Keratinocyte (primary cell): Measurements from ENCODE around the gene C2orf72.

Source experiments
- EZH2 ChIP-seq: IDR thresholded peaks from one replicate; pipeline ENCODE4 v1.6.1; 2012; ENCODE audit warnings: inconsistent platforms, mild to moderate bottlenecking, low read length, moderate library complexity
- TF ChIP-seq, protein P1 (sequence below), 3 experiments: IDR thresholded peaks in 1 of 3; conservative IDR thresholded peaks in 1 of 3; optimal IDR thresholded peaks in 1 of 3; 2 replicates in 2 of 3; 3 replicates in 1 of 3; pipeline versions ENCODE3 to v1.5.1; 2011; ENCODE audit warnings: low read length in 3 of 3, mild to moderate bottlenecking in 3 of 3, moderate library complexity in 2 of 3, control low read depth in 1 of 3, inconsistent platforms in 1 of 3; ENCODE audit not compliant: insufficient read depth in 2 of 3; ENCODE audit errors: extremely low read depth in 1 of 3

DNA sequence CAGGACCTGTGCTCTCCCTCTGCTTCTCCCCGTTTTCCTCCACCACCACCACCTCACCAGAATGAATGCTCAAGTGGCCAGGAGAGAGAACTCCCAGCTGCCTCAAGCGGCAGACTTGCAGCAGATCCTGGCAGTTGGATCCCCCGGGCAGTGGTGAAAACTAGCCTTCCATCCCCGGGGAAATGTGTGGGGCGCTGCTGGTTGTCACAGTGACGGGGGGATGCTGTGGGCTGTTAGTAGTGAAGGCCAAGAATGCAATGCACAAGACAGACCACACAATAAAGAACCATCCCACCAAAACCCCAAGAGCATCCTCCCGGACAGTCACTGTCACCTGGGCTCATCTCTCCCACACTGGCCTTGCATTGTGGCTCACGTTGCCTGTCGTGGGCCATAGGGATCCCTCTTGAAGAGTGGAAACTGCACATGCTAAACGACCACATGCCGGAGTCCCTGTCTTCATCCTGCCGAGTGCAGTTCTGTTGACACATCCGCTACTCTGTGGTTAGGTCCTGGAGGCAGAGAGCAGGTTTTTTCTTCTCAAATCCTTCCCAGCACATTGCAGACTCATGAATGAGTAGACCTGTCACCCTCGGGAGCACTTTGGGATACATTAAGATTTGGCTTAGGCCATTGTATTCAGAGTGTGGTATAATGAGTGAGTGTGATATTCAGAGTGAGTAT, 27.9 kb upstream of the C2orf72 start:
- TF ChIP-seq, protein P1, sequence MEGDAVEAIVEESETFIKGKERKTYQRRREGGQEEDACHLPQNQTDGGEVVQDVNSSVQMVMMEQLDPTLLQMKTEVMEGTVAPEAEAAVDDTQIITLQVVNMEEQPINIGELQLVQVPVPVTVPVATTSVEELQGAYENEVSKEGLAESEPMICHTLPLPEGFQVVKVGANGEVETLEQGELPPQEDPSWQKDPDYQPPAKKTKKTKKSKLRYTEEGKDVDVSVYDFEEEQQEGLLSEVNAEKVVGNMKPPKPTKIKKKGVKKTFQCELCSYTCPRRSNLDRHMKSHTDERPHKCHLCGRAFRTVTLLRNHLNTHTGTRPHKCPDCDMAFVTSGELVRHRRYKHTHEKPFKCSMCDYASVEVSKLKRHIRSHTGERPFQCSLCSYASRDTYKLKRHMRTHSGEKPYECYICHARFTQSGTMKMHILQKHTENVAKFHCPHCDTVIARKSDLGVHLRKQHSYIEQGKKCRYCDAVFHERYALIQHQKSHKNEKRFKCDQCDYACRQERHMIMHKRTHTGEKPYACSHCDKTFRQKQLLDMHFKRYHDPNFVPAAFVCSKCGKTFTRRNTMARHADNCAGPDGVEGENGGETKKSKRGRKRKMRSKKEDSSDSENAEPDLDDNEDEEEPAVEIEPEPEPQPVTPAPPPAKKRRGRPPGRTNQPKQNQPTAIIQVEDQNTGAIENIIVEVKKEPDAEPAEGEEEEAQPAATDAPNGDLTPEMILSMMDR (optimal IDR thresholded peaks at IDR 0.05 in 1 of 3, IDR thresholded peaks at IDR 0.05 in 1 of 3, conservative IDR thresholded peaks at IDR 0.05 in 1 of 3; ENCODE audit: extremely low read depth in 1 of 3, insufficient read depth in 2 of 3, low read length in 3 of 3): no peak
- TF ChIP-seq EZH2: no peak
